Measurements from ENCODE around the gene COBLL1.
"Not testable (repeated sequence)": the region's sequence is repeated elsewhere in the genome, so short reads cannot be mapped to it uniquely, and the experiment has no call there.

GRCh38 chr2:164866381-164866780 lies 24.8 kb upstream of the COBLL1 start:
- TF ChIP-seq CTCF (IDR thresholded peaks at IDR 0.05; ENCODE audit: poor library complexity); EZH2 (IDR thresholded peaks at IDR 0.05; ENCODE audit: borderline replicate concordance): not testable (repeated sequence)

All from hepatocyte (in vitro differentiated cells).